Activated naive CD8-positive, alpha-beta T cell treated with anti-CD3 and anti-CD28 coated beads, Interleukin-2, amount 10 ng/mL, durations not matched to agents 7 days and 5 days (primary cell): Measurements from ENCODE around the gene GIGYF2. TPM values are rescaled to one million over a fixed set of nuclear protein-coding genes. Genes with fewer than 3 reads are reported as not detected.
"Not testable (repeated sequence)": the region's sequence is repeated elsewhere in the genome, so short reads cannot be mapped to it uniquely, and the experiment has no call there.

ENCODE experiments used
- ATAC-seq: fragments of 150-1000 bp; cut with Tn5 transposase; one replicate; pipeline ENCODE4 v1.10.0; 2021; ENCODE audit warnings: low read depth, moderate library complexity
- POLR2A ChIA-PET: fragments of 350-600 bp; sonication (Branson Sonifier 250); formaldehyde crosslinking; loops from one replicate; lab custom pipeline; 2021; ENCODE audit warnings: antibody characterized with exemption; lab: Charles Lee
- DNase-seq: peaks from one replicate; pipeline ENCODE4 v3.0.0; 2021
- H3K27ac Mint-ChIP-seq: one replicate; pipeline ENCODE4 v1.8.0; 2022; ENCODE audit warnings: mild to moderate bottlenecking, mixed read lengths
- H3K27me3 Mint-ChIP-seq: one replicate; pipeline ENCODE4 v1.8.0; 2022; ENCODE audit warnings: mild to moderate bottlenecking, moderate library complexity, mixed read lengths
- H3K36me3 Mint-ChIP-seq: one replicate; pipeline ENCODE4 v1.8.0; 2021; ENCODE audit warnings: mild to moderate bottlenecking, mixed read lengths
- H3K4me1 Mint-ChIP-seq: one replicate; pipeline ENCODE4 v1.8.0; 2021; ENCODE audit warnings: mixed read lengths
- H3K4me3 Mint-ChIP-seq: one replicate; pipeline ENCODE4 v1.8.0; 2022; ENCODE audit warnings: mild to moderate bottlenecking, moderate library complexity, mixed read lengths
- H3K9me3 Mint-ChIP-seq: one replicate; pipeline ENCODE4 v1.8.0; 2021; ENCODE audit warnings: mixed read lengths
- total RNA-seq, 2 experiments: library from RNA; stranded (reverse); gene quantifications; one replicate each; pipeline ENCODE4 v1.2.3, GENCODE V29; 2021

GIGYF2 gene
- total RNA-seq, 2 experiments from 2014 or later: 66.8 to 67.5 TPM

- H3K27ac Mint-ChIP-seq: no peak overlapping the region
- H3K36me3 Mint-ChIP-seq: no peaks in the 10 kb centered on the region
- POLR2A ChIA-PET: no interaction called here
- DNase-seq (no peak), ATAC-seq (no peak)
- peaks cover 18% of the 10 kb centered on the region for H3K27me3 Mint-ChIP-seq
- peaks cover 11% of the 10 kb centered on the region for H3K4me1 Mint-ChIP-seq
- no peaks in the 10 kb centered on the region for H3K9me3 Mint-ChIP-seq
- H3K4me3 Mint-ChIP-seq: no peak overlapping the region
Observed at GRCh38 chr2:232674491-232674890, 22.6 kb upstream of the GIGYF2 start.

- ATAC-seq (no peak), DNase-seq (no peak)
- Mint-ChIP-seq H3K4me1 (peaks cover 11% of the 10 kb centered on the region), H3K36me3 (no peaks in the 10 kb centered on the region), H3K4me3 (no peak overlapping the region), H3K9me3 (no peaks in the 10 kb centered on the region), H3K27me3 (peaks cover 11% of the 10 kb centered on the region), H3K27ac (no peak overlapping the region)
- POLR2A ChIA-PET: no interaction called here
Observed at GRCh38 chr2:232675381-232675780, 21.8 kb upstream of the GIGYF2 start.

- POLR2A ChIA-PET: no interaction called here
- ATAC-seq (no peak), DNase-seq (no peak)
- Mint-ChIP-seq H3K9me3 (no peaks in the 10 kb centered on the region), H3K27ac (no peak overlapping the region), H3K4me3 (no peak overlapping the region), H3K4me1 (peaks cover 9% of the 10 kb centered on the region), H3K36me3 (no peaks in the 10 kb centered on the region), H3K27me3 (peaks cover 5% of the 10 kb centered on the region)
Observed at GRCh38 chr2:232680006-232680405, 17.1 kb upstream of the GIGYF2 start.

- Mint-ChIP-seq H3K9me3 (no peaks in the 10 kb centered on the region), H3K27ac (no peak overlapping the region), H3K36me3 (no peaks in the 10 kb centered on the region), H3K4me3 (no peak overlapping the region), H3K27me3 (peaks cover 5% of the 10 kb centered on the region), H3K4me1 (peaks cover 3% of the 10 kb centered on the region)
- no peak for ATAC-seq
- no peak for DNase-seq
- POLR2A ChIA-PET: no interaction called here
Observed at GRCh38 chr2:232681527-232681926, 15.6 kb upstream of the GIGYF2 start.

GRCh38 chr2:232683368-232683767 is 13.8 kb upstream of the GIGYF2 start:
- H3K36me3 Mint-ChIP-seq: no peaks in the 10 kb centered on the region
- H3K4me1 Mint-ChIP-seq: no peaks in the 10 kb centered on the region
- DNase-seq (no peak), ATAC-seq (no peak)
- H3K27me3 Mint-ChIP-seq: peaks cover 5% of the 10 kb centered on the region
- H3K4me3 Mint-ChIP-seq: no peak overlapping the region
- no peak overlapping the region for H3K27ac Mint-ChIP-seq
- POLR2A ChIA-PET: interaction anchor here (0.7 kb wide), 1 partner anchor 307 kb away, joined by 3 read pairs; no protein-coding TSS in a partner anchor
- H3K9me3 Mint-ChIP-seq: no peaks in the 10 kb centered on the region

GRCh38 chr2:232685391-232685790 is 11.7 kb upstream of the GIGYF2 start:
- H3K36me3 Mint-ChIP-seq, ATAC-seq: not testable (repeated sequence)
- POLR2A ChIA-PET: interaction anchor here (0.6 kb wide), 1 partner anchor 458 kb away, joined by 4 read pairs; no protein-coding TSS in a partner anchor

GRCh38 chr2:232687382-232688160 is 9.6 kb upstream of the GIGYF2 start:
- ATAC-seq: no peak
- H3K27me3 Mint-ChIP-seq: no peaks in the 10 kb centered on the region
- DNase-seq: no peak
- H3K27ac Mint-ChIP-seq: no peak overlapping the region
- POLR2A ChIA-PET: interaction anchor here (0.7 kb wide), 1 partner anchor 44 kb away, joined by 5 read pairs; no protein-coding TSS in a partner anchor
- H3K9me3 Mint-ChIP-seq: no peaks in the 10 kb centered on the region
- no peaks in the 10 kb centered on the region for H3K4me1 Mint-ChIP-seq
- H3K36me3 Mint-ChIP-seq: no peaks in the 10 kb centered on the region
- no peak overlapping the region for H3K4me3 Mint-ChIP-seq

More at GRCh38 chr2:232685391-232685790, 11.7 kb upstream of the GIGYF2 start:
- not testable (repeated sequence) for H3K27ac Mint-ChIP-seq, DNase-seq, H3K9me3 Mint-ChIP-seq, H3K27me3 Mint-ChIP-seq, H3K4me3 Mint-ChIP-seq, H3K4me1 Mint-ChIP-seq

- ATAC-seq (no peak), DNase-seq (no peak)
- Mint-ChIP-seq H3K27me3 (no peaks in the 10 kb centered on the region), H3K36me3 (no peaks in the 10 kb centered on the region), H3K4me1 (no peaks in the 10 kb centered on the region), H3K27ac (no peak overlapping the region), H3K9me3 (no peaks in the 10 kb centered on the region), H3K4me3 (no peak overlapping the region)
- POLR2A ChIA-PET: no interaction called here
Observed at GRCh38 chr2:232688201-232688600, 8.9 kb upstream of the GIGYF2 start.

- Mint-ChIP-seq H3K9me3 (no peaks in the 10 kb centered on the region), H3K4me1 (no peaks in the 10 kb centered on the region), H3K27ac (no peak overlapping the region)
Observed at GRCh38 chr2:232689152-232689910, 7.8 kb upstream of the GIGYF2 start.

GRCh38 chr2:232691117-232691516 is 6.0 kb upstream of the GIGYF2 start:
- H3K4me3 Mint-ChIP-seq, H3K36me3 Mint-ChIP-seq, POLR2A ChIA-PET, H3K27me3 Mint-ChIP-seq, H3K4me1 Mint-ChIP-seq, ATAC-seq, H3K9me3 Mint-ChIP-seq, H3K27ac Mint-ChIP-seq, DNase-seq: not testable (repeated sequence)

More at GRCh38 chr2:232689152-232689910, 7.8 kb upstream of the GIGYF2 start:
- ATAC-seq (no peak), DNase-seq (no peak)
- no peaks in the 10 kb centered on the region for H3K36me3 Mint-ChIP-seq
- H3K27me3 Mint-ChIP-seq: no peaks in the 10 kb centered on the region
- no peak overlapping the region for H3K4me3 Mint-ChIP-seq
- POLR2A ChIA-PET: no interaction called here

GRCh38 chr2:232693344-232693743 is 3.8 kb upstream of the GIGYF2 start:
- DNase-seq (no peak), ATAC-seq (no peak)
- Mint-ChIP-seq H3K4me3 (no peak overlapping the region), H3K27ac (no peak overlapping the region), H3K9me3 (peaks cover 2% of the 10 kb centered on the region), H3K36me3 (no peaks in the 10 kb centered on the region), H3K4me1 (peaks cover 7% of the 10 kb centered on the region), H3K27me3 (no peaks in the 10 kb centered on the region)
- POLR2A ChIA-PET: no interaction called here

- ATAC-seq (no peak), DNase-seq (no peak)
- Mint-ChIP-seq H3K36me3 (peaks cover 10% of the 10 kb centered on the region), H3K27me3 (no peaks in the 10 kb centered on the region), H3K4me3 (peak overlapping the region; percentile 92), H3K9me3 (peaks cover 2% of the 10 kb centered on the region), H3K4me1 (peaks cover 27% of the 10 kb centered on the region), H3K27ac (peak overlapping the region; percentile 65)
- POLR2A ChIA-PET: interaction anchor here (0.7 kb wide), 1 partner anchor 10 kb away, joined by 3 read pairs; no protein-coding TSS in a partner anchor
Observed at GRCh38 chr2:232696609-232697058, 497 bp upstream of the GIGYF2 start.

- Mint-ChIP-seq H3K27me3 (no peaks in the 10 kb centered on the region), H3K36me3 (peaks cover 15% of the 10 kb centered on the region), H3K27ac (peak overlapping the region; percentile 84), H3K4me3 (peak overlapping the region; percentile 92), H3K4me1 (peaks cover 27% of the 10 kb centered on the region), H3K9me3 (peaks cover 2% of the 10 kb centered on the region)
- no peak for DNase-seq
- POLR2A ChIA-PET: interaction anchor here (1.0 to 1.1 kb wide), 2 partner anchors 23 to 363 kb away, joined by 4 read pairs; no protein-coding TSS in a partner anchor
- no peak for ATAC-seq
Observed at GRCh38 chr2:232697807-232698110, 628 bp downstream of the GIGYF2 start.
